Osteoblast (primary cell): ENCODE data around the gene RSBN1. TPM values are rescaled to one million over a fixed set of nuclear protein-coding genes. Genes with fewer than 3 reads are reported as not detected.

ENCODE experiments used
- DNase-seq: peaks from one replicate; pipeline ENCODE4 v3.0.0; 2011; ENCODE audit warnings: low spot score, mixed read lengths; ENCODE audit not compliant: insufficient read length; ENCODE audit errors: missing footprints
- H2AFZ ChIP-seq: 2 replicates; pipeline ENCODE4 v1.6.0; 2011; ENCODE audit warnings: mild to moderate bottlenecking, low read length
- H3K27ac ChIP-seq: 2 replicates; pipeline ENCODE4 v1.5.1; 2011; ENCODE audit warnings: mild to moderate bottlenecking, low read depth, low read length, moderate library complexity
- H3K27me3 ChIP-seq: 2 replicates; pipeline ENCODE4 v1.6.0; 2012; ENCODE audit warnings: mild to moderate bottlenecking, control low read depth, inconsistent platforms, low read length, moderate library complexity; ENCODE audit not compliant: insufficient read depth
- H3K36me3 ChIP-seq: 2 replicates; pipeline ENCODE4 v1.5.1; 2011; ENCODE audit warnings: mild to moderate bottlenecking, low read length, control low read depth, moderate library complexity; ENCODE audit not compliant: insufficient read depth
- H3K4me1 ChIP-seq: 2 replicates; pipeline ENCODE4 v1.5.1; 2011; ENCODE audit warnings: mild to moderate bottlenecking, low read length, control low read depth, moderate library complexity; ENCODE audit not compliant: insufficient read depth
- H3K4me2 ChIP-seq: 2 replicates; pipeline ENCODE4 v1.6.0; 2011; ENCODE audit warnings: mild to moderate bottlenecking, low read length; ENCODE audit not compliant: insufficient read depth
- H3K4me3 ChIP-seq: fragments of 200-600 bp; sonication (generic); 3 replicates; pipeline ENCODE4 v1.5.1; 2012; ENCODE audit warnings: mild to moderate bottlenecking, low read length, inconsistent platforms; ENCODE audit not compliant: insufficient read depth
- H3K79me2 ChIP-seq: 2 replicates; pipeline ENCODE4 v1.6.0; 2012; ENCODE audit warnings: mild to moderate bottlenecking, low read length, control low read depth, inconsistent platforms; ENCODE audit not compliant: insufficient read depth
- H3K9me3 ChIP-seq: 2 replicates; pipeline ENCODE4 v1.5.1; 2011; ENCODE audit warnings: low read depth, low read length, control low read depth
- H4K20me1 ChIP-seq: 2 replicates; pipeline ENCODE4 v1.6.0; 2012; ENCODE audit warnings: mild to moderate bottlenecking, low read length, control low read depth; ENCODE audit not compliant: insufficient read depth
- CTCF ChIP-seq: IDR thresholded peaks from 2 replicates; pipeline ENCODE4 v1.5.1; 2011; ENCODE audit warnings: mild to moderate bottlenecking, low read depth, low read length, moderate library complexity; ENCODE audit errors: extremely low read depth
- total RNA-seq: library from RNA; depleted of rRNA; stranded (reverse); fragments of >200 nt; gene quantifications from 2 replicates; pipeline ENCODE4 v1.2.3, GENCODE V29; 2012

RSBN1 gene
- total RNA-seq, 1 donor: 14.5 TPM

- no peaks in the 10 kb centered on the region for H3K9me3 ChIP-seq
- H3K4me1 ChIP-seq: peaks cover 12% of the 10 kb centered on the region
- H2AFZ ChIP-seq: no peak overlapping the region
- no peaks in the 10 kb centered on the region for H3K27me3 ChIP-seq
- no peak overlapping the region for H3K27ac ChIP-seq
- H4K20me1 ChIP-seq: no peaks in the 10 kb centered on the region
- H3K36me3 ChIP-seq: no peaks in the 10 kb centered on the region
- no peak for TF ChIP-seq CTCF
- H3K4me3 ChIP-seq: no peak overlapping the region
- DNase-seq: no peak
- no peak overlapping the region for H3K4me2 ChIP-seq
- no peaks in the 10 kb centered on the region for H3K79me2 ChIP-seq
Measured at GRCh38 chr1:113834716-113835115, 22.4 kb upstream of the RSBN1 start.

- peak overlapping the region; percentile 53 for H3K4me2 ChIP-seq
- peak overlapping the region; percentile 32 for H2AFZ ChIP-seq
- DNase-seq: peak; percentile 73
- H3K4me3 ChIP-seq: no peak overlapping the region
- no peaks in the 10 kb centered on the region for H3K9me3 ChIP-seq
- peak overlapping the region; percentile 54 for H3K27ac ChIP-seq
- no peaks in the 10 kb centered on the region for H3K27me3 ChIP-seq
- TF ChIP-seq CTCF: no peak
- no peaks in the 10 kb centered on the region for H3K79me2 ChIP-seq
- H3K4me1 ChIP-seq: peaks cover 16% of the 10 kb centered on the region
- no peaks in the 10 kb centered on the region for H3K36me3 ChIP-seq
- no peaks in the 10 kb centered on the region for H4K20me1 ChIP-seq
Measured at GRCh38 chr1:113830039-113830438, 17.8 kb upstream of the RSBN1 start.

GRCh38 chr1:113821916-113822315 is 9.6 kb upstream of the RSBN1 start:
- no peaks in the 10 kb centered on the region for H3K9me3 ChIP-seq
- no peaks in the 10 kb centered on the region for H4K20me1 ChIP-seq
- no peak overlapping the region for H3K27ac ChIP-seq

GRCh38 chr1:113818578-113818977 is 6.3 kb upstream of the RSBN1 start:
- DNase-seq: peak; percentile 15
- no peak overlapping the region for H3K4me3 ChIP-seq
- no peaks in the 10 kb centered on the region for H3K27me3 ChIP-seq
- no peaks in the 10 kb centered on the region for H3K36me3 ChIP-seq
- TF ChIP-seq CTCF: no peak
- no peak overlapping the region for H2AFZ ChIP-seq
- H3K4me2 ChIP-seq: no peak overlapping the region
- H3K79me2 ChIP-seq: no peaks in the 10 kb centered on the region
- H4K20me1 ChIP-seq: no peaks in the 10 kb centered on the region
- no peaks in the 10 kb centered on the region for H3K9me3 ChIP-seq
- no peaks in the 10 kb centered on the region for H3K4me1 ChIP-seq
- H3K27ac ChIP-seq: no peak overlapping the region

More at GRCh38 chr1:113821916-113822315, 9.6 kb upstream of the RSBN1 start:
- Histone ChIP-seq H3K4me1 (no peaks in the 10 kb centered on the region), H3K4me3 (no peak overlapping the region), H2AFZ (no peak overlapping the region), H3K36me3 (no peaks in the 10 kb centered on the region), H3K27me3 (no peaks in the 10 kb centered on the region), H3K79me2 (no peaks in the 10 kb centered on the region), H3K4me2 (no peak overlapping the region)
- DNase-seq: no peak
- TF ChIP-seq CTCF: no peak
